Measurements from ENCODE around the gene STX19. TPM values are rescaled to one million over a fixed set of nuclear protein-coding genes. Genes with fewer than 3 reads are reported as not detected.

The STX19 gene
- total RNA-seq, 6 experiments from 2014 or later, result not detected

GRCh38 chr3:94008253-94008652 is 20.1 kb downstream of the STX19 start:
- peaks cover 6% of the 10 kb centered on the region; the same call in 1 of the 2 replicates for H3K4me1 Mint-ChIP-seq (ENCODE audit: low read depth)
- H3K4me3 Mint-ChIP-seq, result no peak overlapping the region
- no peak overlapping the region for H3K27ac Mint-ChIP-seq
- no peaks in the 10 kb centered on the region for H3K36me3 Mint-ChIP-seq (ENCODE audit: low read depth)
- no peak for DNase-seq
- H3K27me3 Mint-ChIP-seq (ENCODE audit: insufficient read depth), result no peaks in the 10 kb centered on the region
- no peaks in the 10 kb centered on the region for H3K9me3 Mint-ChIP-seq
- TF ChIP-seq CTCF (IDR thresholded peaks at IDR 0.05), result no peak

- Mint-ChIP-seq H3K27ac (peak overlapping the region; percentile 74), H3K27me3 (ENCODE audit: insufficient read depth) (no peaks in the 10 kb centered on the region), H3K9me3 (no peaks in the 10 kb centered on the region), H3K36me3 (ENCODE audit: low read depth) (no peaks in the 10 kb centered on the region), H3K4me1 (ENCODE audit: low read depth) (peaks cover 6% of the 10 kb centered on the region; the same call in 1 of the 2 replicates), H3K4me3 (peak overlapping the region; percentile 87)
- peak; percentile 72 for DNase-seq
- peak; percentile 86 for TF ChIP-seq CTCF (IDR thresholded peaks at IDR 0.05)
These were observed 24.0 kb downstream of the STX19 start for GRCh38 chr3:94004301-94004910.

- Mint-ChIP-seq H3K4me3 (no peak overlapping the region), H3K36me3 (ENCODE audit: low read depth) (no peaks in the 10 kb centered on the region), H3K9me3 (no peaks in the 10 kb centered on the region), H3K4me1 (ENCODE audit: low read depth) (peaks cover 6% of the 10 kb centered on the region; the same call in 1 of the 2 replicates), H3K27me3 (ENCODE audit: insufficient read depth) (no peaks in the 10 kb centered on the region), H3K27ac (no peak overlapping the region)
- DNase-seq, result no peak
- no peak for TF ChIP-seq CTCF (IDR thresholded peaks at IDR 0.05)
These were observed 26.4 kb downstream of the STX19 start for GRCh38 chr3:94001827-94002495.

GRCh38 chr3:94001191-94001590 is 27.2 kb downstream of the STX19 start:
- no peak overlapping the region for H3K4me3 Mint-ChIP-seq
- H3K27ac Mint-ChIP-seq, result no peak overlapping the region

GRCh38 chr3:93994056-93994455 is 34.3 kb downstream of the STX19 start:
- Mint-ChIP-seq H3K4me3 (no peak overlapping the region), H3K36me3 (ENCODE audit: low read depth) (no peaks in the 10 kb centered on the region), H3K9me3 (no peaks in the 10 kb centered on the region), H3K4me1 (ENCODE audit: low read depth) (peaks cover 12% of the 10 kb centered on the region; the same call in 1 of the 2 replicates), H3K27me3 (ENCODE audit: insufficient read depth) (no peaks in the 10 kb centered on the region), H3K27ac (no peak overlapping the region)
- no peak for TF ChIP-seq CTCF (IDR thresholded peaks at IDR 0.05)
- DNase-seq, result no peak

More at GRCh38 chr3:94001191-94001590, 27.2 kb downstream of the STX19 start:
- Mint-ChIP-seq H3K4me1 (ENCODE audit: low read depth) (peaks cover 6% of the 10 kb centered on the region; the same call in 1 of the 2 replicates), H3K36me3 (ENCODE audit: low read depth) (no peaks in the 10 kb centered on the region), H3K9me3 (no peaks in the 10 kb centered on the region), H3K27me3 (ENCODE audit: insufficient read depth) (no peaks in the 10 kb centered on the region)
- no peak for TF ChIP-seq CTCF (IDR thresholded peaks at IDR 0.05)
- no peak for DNase-seq

Measured in HFFc6 (cell line).